ENCODE results near the gene SPATS2L. TPM values are rescaled to one million over a fixed set of nuclear protein-coding genes. Genes with fewer than 3 reads are reported as not detected.

The SPATS2L gene
- total and polyA plus RNA-seq, 2 of the 13 experiments (the other 11 are each of a cell fraction or from before 2014, with no cell fraction given), result 154 to 212 TPM

GRCh38 chr2:200367155-200367554 is 60.7 kb downstream of the SPATS2L start (continued):
- TF ChIP-seq FOXA3 (CRISPR knock-in tag; IDR thresholded peaks at IDR 0.05) (peak; percentile 94), BCL3 (CRISPR knock-in tag; IDR thresholded peaks at IDR 0.05) (no peak), TFDP2 (CRISPR knock-in tag; IDR thresholded peaks at IDR 0.05) (no peak), ZNF431 (CRISPR knock-in tag; IDR thresholded peaks at IDR 0.05; ENCODE audit: borderline replicate concordance, low read depth) (no peak), CEBPG (CRISPR knock-in tag; IDR thresholded peaks at IDR 0.05) (peak; percentile 97), ARID2 (CRISPR knock-in tag; IDR thresholded peaks at IDR 0.05; ENCODE audit: borderline replicate concordance) (peak; percentile 59; the same call in 1 of the 2 replicates), BCLAF1 (IDR thresholded peaks at IDR 0.05) (no peak), NCOR1 (IDR thresholded peaks at IDR 0.05; ENCODE audit: borderline replicate concordance, low read length) (peak; percentile 97), NCOA2 (CRISPR knock-in tag; IDR thresholded peaks at IDR 0.05) (peak; percentile 96), NFKB2 (CRISPR knock-in tag; IDR thresholded peaks at IDR 0.05; ENCODE audit: borderline replicate concordance) (no peak), GTF2F1 (IDR thresholded peaks at IDR 0.05; ENCODE audit: low read length) (no peak), YEATS4 (CRISPR knock-in tag; IDR thresholded peaks at IDR 0.05; ENCODE audit: borderline replicate concordance) (no peak), SP4 (CRISPR knock-in tag; IDR thresholded peaks at IDR 0.05) (0 out of 2 replicates have a peak, but pooled peaks have one; percentile 50), ZNF879 (CRISPR knock-in tag; IDR thresholded peaks at IDR 0.05) (no peak), ZSCAN31 (CRISPR knock-in tag; IDR thresholded peaks at IDR 0.05; ENCODE audit: low read depth) (no peak), ZBTB33 (CRISPR knock-in tag; IDR thresholded peaks at IDR 0.05) (peak; percentile 77; the same call in 1 of the 2 replicates), AFF4 (CRISPR knock-in tag; IDR thresholded peaks at IDR 0.05) (no peak), CREM (IDR thresholded peaks at IDR 0.05) (peak; percentile 85), CREM (CRISPR knock-in tag; IDR thresholded peaks at IDR 0.05) (no peak)
